SK-N-SH treated with all-trans-retinoic acid at 6 μM for 48 hours (cell line): ENCODE measurements around the gene TECTA.

Experiments
- ARNTL ChIP-seq: fragments of 450-650 bp; formaldehyde crosslinking; IDR thresholded peaks from 2 replicates; pipeline ENCODE4 v1.5.0; 2020; ENCODE audit warnings: low read depth, mild to moderate bottlenecking, moderate library complexity, borderline replicate concordance
- BACH2 ChIP-seq: fragments of 250-450 bp; sonication (Bioruptor Pico); IDR thresholded peaks from 2 replicates; pipeline ENCODE4 v1.9.0; 2021; ENCODE audit warnings: mild to moderate bottlenecking, borderline replicate concordance
- CREB5 ChIP-seq: fragments of 250-450 bp; sonication (Bioruptor Pico); IDR thresholded peaks from 2 replicates; pipeline ENCODE4 v1.5.1; 2020; ENCODE audit warnings: low read depth, mild to moderate bottlenecking, moderate library complexity
- ESRRG ChIP-seq: fragments of 250-450 bp; sonication (Bioruptor Pico); IDR thresholded peaks from 2 replicates; pipeline ENCODE4 v1.6.1; 2021; ENCODE audit warnings: mild to moderate bottlenecking
- GLIS3 ChIP-seq: fragments of 250-450 bp; sonication (Bioruptor Pico); IDR thresholded peaks from 2 replicates; pipeline ENCODE4 v1.5.0; 2020; ENCODE audit warnings: mild to moderate bottlenecking, moderate library complexity
- ISL1 ChIP-seq: fragments of 250-450 bp; sonication (Bioruptor Pico); IDR thresholded peaks from 2 replicates; pipeline ENCODE4 v2.1.2; 2022; ENCODE audit warnings: mild to moderate bottlenecking, moderate library complexity
- PATZ1 ChIP-seq: fragments of 250-450 bp; sonication (Bioruptor Pico); IDR thresholded peaks from 2 replicates; pipeline ENCODE4 v1.8.0; 2020; ENCODE audit warnings: mild to moderate bottlenecking, moderate library complexity, borderline replicate concordance
- POU6F1 ChIP-seq: fragments of 250-450 bp; sonication (Bioruptor Pico); IDR thresholded peaks from 2 replicates; pipeline ENCODE4 v1.8.0; 2021; ENCODE audit warnings: low read depth, mild to moderate bottlenecking, moderate library complexity, borderline replicate concordance
- PPARA ChIP-seq: fragments of 250-450 bp; sonication (Bioruptor Pico); IDR thresholded peaks from 2 replicates; pipeline ENCODE4 v1.5.0; 2020; ENCODE audit warnings: mild to moderate bottlenecking, borderline replicate concordance
- SNAI2 ChIP-seq: fragments of 250-450 bp; sonication (Bioruptor Pico); IDR thresholded peaks from 2 replicates; pipeline ENCODE4 v1.5.0; 2020; ENCODE audit warnings: mild to moderate bottlenecking, moderate library complexity
- ZFP30 ChIP-seq: fragments of 450-650 bp; formaldehyde crosslinking; IDR thresholded peaks from 2 replicates; pipeline ENCODE4 v1.5.0; 2022; ENCODE audit warnings: mild to moderate bottlenecking, moderate library complexity
- ZNF8 ChIP-seq: fragments of 450-650 bp; formaldehyde crosslinking; IDR thresholded peaks from 2 replicates; pipeline ENCODE4 v1.5.0; 2020; ENCODE audit warnings: mild to moderate bottlenecking, moderate library complexity

DNA sequence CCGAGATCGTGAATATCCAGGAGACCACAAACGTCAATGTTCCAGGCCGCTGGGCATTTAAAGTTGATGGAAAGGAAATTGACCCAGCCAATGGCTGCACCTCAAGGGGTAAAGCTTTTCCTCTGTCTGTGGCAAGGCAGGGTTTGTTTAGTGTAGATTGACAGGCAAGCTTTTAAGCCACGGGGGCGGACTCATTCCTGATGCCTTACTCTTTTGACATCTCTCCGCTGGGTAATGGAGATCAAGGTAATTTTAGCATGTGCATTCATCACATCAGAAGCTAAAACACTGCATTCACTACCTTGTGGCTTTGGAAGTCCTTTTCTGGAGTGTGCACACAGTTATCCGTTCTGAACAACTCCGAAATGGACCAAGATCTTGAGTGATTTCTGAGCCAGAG, 12.6 kb downstream of the TECTA start:
- no peak for TF ChIP-seq GLIS3 (CRISPR knock-in tag)
- no peak for TF ChIP-seq BACH2 (CRISPR knock-in tag)
- TF ChIP-seq ZNF8: no peak
- no peak for TF ChIP-seq ESRRG (CRISPR knock-in tag)
- no peak for TF ChIP-seq POU6F1 (CRISPR knock-in tag)
- no peak for TF ChIP-seq PPARA (CRISPR knock-in tag)
- no peak for TF ChIP-seq CREB5 (CRISPR knock-in tag)
- no peak for TF ChIP-seq ZFP30 (CRISPR knock-in tag)
- no peak for TF ChIP-seq ISL1
- TF ChIP-seq SNAI2 (CRISPR knock-in tag): no peak
- TF ChIP-seq PATZ1 (CRISPR knock-in tag): no peak
- no peak for TF ChIP-seq ARNTL
